H1 (cell line): ENCODE data around the gene PGPEP1. TPM values are rescaled to one million over a fixed set of nuclear protein-coding genes. Genes with fewer than 3 reads are reported as not detected.

Experiments
- CTCF ChIA-PET: fragments of 300-600 bp; sonication (Branson Sonifier 250); formaldehyde crosslinking; loops from one replicate; lab custom pipeline; 2021; ENCODE audit not compliant: partially characterized antibody; lab: Charles Lee
- POLR2A ChIA-PET: fragments of 300-600 bp; sonication (Branson Sonifier 250); formaldehyde crosslinking; loops from one replicate; lab custom pipeline; 2021; ENCODE audit warnings: inconsistent platforms; ENCODE audit not compliant: partially characterized antibody; lab: Charles Lee
- DNase-seq, 2 experiments: peaks; one replicate each; pipeline versions ENCODE4 v3.0.0 to v3.0.0-alpha.2; 2010 to 2022; ENCODE audit warnings: low spot score in 2 of 2, low read depth in 1 of 2, mixed read lengths in 1 of 2
- FAIRE-seq: peaks from 2 replicates; lab custom pipeline; 2011; peaks lifted over from hg19 to GRCh38; lab: Jason Lieb, UNC
- H2AFZ ChIP-seq: 2 replicates; pipeline ENCODE4 v1.8.1; 2012; ENCODE audit warnings: low read length, inconsistent platforms
- H2AK5ac ChIP-seq: 2 replicates; pipeline ENCODE4 v1.6.1; 2013; ENCODE audit warnings: low read depth, low read length
- H2BK120ac ChIP-seq: replicated peaks from 2 replicates; pipeline ENCODE3; 2013; ENCODE audit warnings: low read depth, low read length, inconsistent platforms
- H2BK12ac ChIP-seq: 2 replicates; pipeline ENCODE4 v1.6.1; 2013; ENCODE audit warnings: low read depth, low read length
- H2BK15ac ChIP-seq: 2 replicates; pipeline ENCODE4 v1.6.1; 2013; ENCODE audit warnings: low read length
- H2BK20ac ChIP-seq: 2 replicates; pipeline ENCODE4 v1.6.1; 2013; ENCODE audit warnings: low read length
- H2BK5ac ChIP-seq: 2 replicates; pipeline ENCODE4 v1.6.1; 2013; ENCODE audit warnings: low read depth, low read length
- H3K14ac ChIP-seq: 2 replicates; pipeline ENCODE4 v1.6.1; 2013; ENCODE audit warnings: inconsistent platforms; ENCODE audit not compliant: insufficient read length
- H3K18ac ChIP-seq: 2 replicates; pipeline ENCODE4 v1.6.1; 2013; ENCODE audit warnings: low read length; ENCODE audit errors: extremely low read depth
- H3K23ac ChIP-seq: 2 replicates; pipeline ENCODE4 v1.6.1; 2013; ENCODE audit warnings: inconsistent platforms; ENCODE audit not compliant: insufficient read length
- H3K23me2 ChIP-seq: 2 replicates; pipeline ENCODE4 v1.6.1; 2013; ENCODE audit warnings: low read depth, low read length
- H3K27ac ChIP-seq: 2 replicates; pipeline ENCODE4 v1.6.1; 2011; ENCODE audit warnings: low read depth, low read length, inconsistent platforms
- H3K27me3 ChIP-seq, 4 experiments: replicated peaks in 1 of 4; 1 replicate in 1 of 4; 2 replicates in 3 of 4; pipeline versions ENCODE4 v1.6.1 to v1.8.1; 2011 to 2013; ENCODE audit warnings: low read length in 3 of 4, mild to moderate bottlenecking in 3 of 4, inconsistent platforms in 2 of 4, mixed read lengths in 2 of 4, moderate library complexity in 1 of 4; ENCODE audit not compliant: control insufficient read depth in 3 of 4, insufficient read depth in 3 of 4; ENCODE audit errors: extremely low read depth in 1 of 4
- H3K36me3 ChIP-seq, 4 experiments: 2 replicates each; pipeline versions ENCODE4 v1.6.1 to v1.8.1; 2011 to 2013; ENCODE audit warnings: mild to moderate bottlenecking in 4 of 4, low read length in 3 of 4, moderate library complexity in 2 of 4, control low read depth in 1 of 4, inconsistent platforms in 1 of 4; ENCODE audit not compliant: insufficient read depth in 4 of 4, control insufficient read depth in 2 of 4
- H3K4ac ChIP-seq: replicated peaks from 2 replicates; pipeline ENCODE3; 2013; ENCODE audit warnings: low read length, low read depth, mixed read lengths, inconsistent platforms; ENCODE audit not compliant: insufficient read length
- H3K4me1 ChIP-seq, 4 experiments: replicated peaks in 1 of 4; 1 replicate in 1 of 4; 2 replicates in 3 of 4; pipeline versions ENCODE4 v1.6.1 to v1.8.1; 2011 to 2013; ENCODE audit warnings: low read length in 3 of 4, inconsistent platforms in 2 of 4, mixed read lengths in 1 of 4; ENCODE audit not compliant: insufficient read depth in 4 of 4, control insufficient read depth in 3 of 4
- H3K4me2 ChIP-seq, 2 experiments: 2 replicates each; pipeline versions ENCODE4 v1.6.1 to v1.8.1; 2011 to 2013; ENCODE audit warnings: low read depth in 2 of 2, low read length in 2 of 2, control low read depth in 1 of 2, inconsistent platforms in 1 of 2, mild to moderate bottlenecking in 1 of 2; ENCODE audit not compliant: insufficient read depth in 1 of 2
- H3K4me3 ChIP-seq, 4 experiments: fragments of 200-600, 300-600 bp in 1 of 4; sonication (generic), shearing (Covaris generic), sonication (Bioruptor Twin) in 1 of 4; 2 replicates each; pipeline versions ENCODE4 v1.5.1 to v1.8.1; 2011 to 2016; ENCODE audit warnings: low read length in 4 of 4, low read depth in 3 of 4, control low read depth in 2 of 4, inconsistent platforms in 2 of 4, mild to moderate bottlenecking in 2 of 4, mixed read lengths in 1 of 4, moderate library complexity in 1 of 4; ENCODE audit not compliant: insufficient read depth in 2 of 4; ENCODE audit errors: extremely low read depth in 1 of 4
- H3K56ac ChIP-seq: replicated peaks from 2 replicates; pipeline ENCODE3; 2013; ENCODE audit warnings: low read depth, mild to moderate bottlenecking, mixed read lengths, low read length, inconsistent platforms; ENCODE audit not compliant: insufficient read length
- H3K79me1 ChIP-seq: 2 replicates; pipeline ENCODE4 v1.6.1; 2013; ENCODE audit warnings: low read depth, low read length, control low read depth
- H3K79me2 ChIP-seq, 2 experiments: 2 replicates each; pipeline versions ENCODE4 v1.6.1 to v1.8.1; 2012 to 2013; ENCODE audit warnings: low read length in 2 of 2, mild to moderate bottlenecking in 2 of 2, inconsistent platforms in 1 of 2; ENCODE audit not compliant: insufficient read depth in 2 of 2, control insufficient read depth in 1 of 2
- H3K9ac ChIP-seq, 4 experiments: replicated peaks in 1 of 4; 1 replicate in 1 of 4; 2 replicates in 3 of 4; pipeline versions ENCODE4 v1.6.1 to v1.8.1; 2011 to 2013; ENCODE audit warnings: low read depth in 3 of 4, low read length in 3 of 4, control low read depth in 2 of 4, mild to moderate bottlenecking in 2 of 4, moderate library complexity in 2 of 4, inconsistent platforms in 1 of 4; ENCODE audit errors: extremely low read depth in 1 of 4
- H3K9me3 ChIP-seq, 2 experiments: 2 replicates each; pipeline versions ENCODE4 v1.6.1 to v1.8.1; 2012 to 2013; ENCODE audit warnings: mild to moderate bottlenecking in 2 of 2, moderate library complexity in 2 of 2, control low read depth in 1 of 2, inconsistent platforms in 1 of 2, low read depth in 1 of 2, low read length in 1 of 2, mixed read lengths in 1 of 2; ENCODE audit not compliant: insufficient read depth in 2 of 2
- H4K20me1 ChIP-seq, 2 experiments: replicated peaks in 1 of 2; 2 replicates each; pipeline versions ENCODE3 to v1.8.1; 2011 to 2013; ENCODE audit warnings: inconsistent platforms in 2 of 2, low read length in 2 of 2, mild to moderate bottlenecking in 1 of 2; ENCODE audit not compliant: insufficient read depth in 2 of 2, control insufficient read depth in 1 of 2
- H4K5ac ChIP-seq: 2 replicates; pipeline ENCODE4 v1.6.1; 2013; ENCODE audit warnings: low read length, low read depth, mixed read lengths, inconsistent platforms; ENCODE audit not compliant: insufficient read length
- H4K8ac ChIP-seq: 2 replicates; pipeline ENCODE4 v1.8.0; 2013; ENCODE audit warnings: mild to moderate bottlenecking, moderate library complexity, low read length, inconsistent platforms; ENCODE audit not compliant: insufficient read depth; ENCODE audit errors: extremely low read depth
- H4K91ac ChIP-seq: replicated peaks from 2 replicates; pipeline ENCODE3; 2013; ENCODE audit warnings: low read length, mixed read lengths, inconsistent platforms; ENCODE audit not compliant: insufficient read length
- CREB1 ChIP-seq: IDR thresholded peaks from 2 replicates; pipeline ENCODE4 v1.6.1; 2012; ENCODE audit warnings: inconsistent platforms
- GABPA ChIP-seq: IDR thresholded peaks from 2 replicates; pipeline ENCODE4 v1.6.1; 2011; ENCODE audit warnings: mild to moderate bottlenecking, low read length, moderate library complexity, borderline replicate concordance; ENCODE audit not compliant: insufficient read depth
- NRF1 ChIP-seq: IDR thresholded peaks from 2 replicates; pipeline ENCODE4 v1.6.1; 2011; ENCODE audit warnings: mild to moderate bottlenecking, low read depth, low read length, improper control_type of control experiment
- RAD21 ChIP-seq, 2 experiments: IDR thresholded peaks in 1 of 2; conservative IDR thresholded peaks in 1 of 2; 2 replicates each; pipeline ENCODE4 v1.6.1; 2011; ENCODE audit warnings: low read depth in 2 of 2, low read length in 2 of 2, improper control_type of control experiment in 1 of 2, inconsistent platforms in 1 of 2, mild to moderate bottlenecking in 1 of 2, moderate library complexity in 1 of 2
- RBBP5 ChIP-seq: IDR thresholded peaks from 2 replicates; pipeline ENCODE4 v1.7.1; 2012; ENCODE audit warnings: low read depth, mild to moderate bottlenecking, inconsistent platforms, low read length, moderate library complexity, borderline replicate concordance
- SP1 ChIP-seq: IDR thresholded peaks from 2 replicates; pipeline ENCODE4 v1.6.1; 2011; ENCODE audit warnings: low read depth, low read length
- TBP ChIP-seq: IDR thresholded peaks from 2 replicates; pipeline ENCODE4 v1.6.1; 2011; ENCODE audit warnings: low read depth, low read length, improper control_type of control experiment
- YY1 ChIP-seq: IDR thresholded peaks from 2 replicates; pipeline ENCODE4 v1.6.1; 2011; ENCODE audit warnings: low read depth, mild to moderate bottlenecking, low read length
- ZNF274 ChIP-seq: IDR thresholded peaks from 2 replicates; pipeline ENCODE4 v1.7.0; 2012; ENCODE audit warnings: low read length, borderline replicate concordance; ENCODE audit errors: extremely low read depth
- WGBS, 2 experiments: shearing (Covaris generic) in 1 of 2; methylation state at CpG; one replicate each; pipeline versions ENCODE4 v1.1.6 to v1.1.7; 2013 to 2015; ENCODE audit warnings: low lambda C conversion rate in 2 of 2, mixed read lengths in 2 of 2, inconsistent platforms in 1 of 2, low coverage in 1 of 2, missing lambda C conversion rate in 1 of 2; ENCODE audit not compliant: insufficient replicate concordance in 2 of 2, insufficient coverage in 1 of 2, insufficient read length in 1 of 2; ENCODE audit errors: extremely low coverage in 1 of 2, missing lambda C conversion rate in 1 of 2; 5-methylcytosine and 5-hydroxymethylcytosine counted together
- polyA plus RNA-seq, 7 experiments: library from polyadenylated mRNA; depleted of rRNA in 3 of 7; stranded (reverse) in 5 of 7; unstranded in 2 of 7; fragments of >200 nt in 5 of 7; fragments of 200-250 nt in 2 of 7; gene quantifications; 1 replicate in 5 of 7; 2 replicates in 1 of 7; 4 replicates in 1 of 7; pipeline versions ENCODE4 v1.2.1 to v1.2.3, GENCODE V29; 2011 to 2013; ENCODE audit warnings: missing spikeins in 2 of 7, mixed read lengths in 2 of 7
- total RNA-seq: library from RNA; stranded (reverse); fragmentation: NEBNext Ultra II Directional; extraction: Animal tissue kit (Norgen Biotek cat#: 25700); gene quantifications from 2 replicates; pipeline ENCODE4 v1.2.1, GENCODE V29; 2021
- TF ChIP-seq, protein P1 (sequence below): IDR thresholded peaks from 2 replicates; pipeline ENCODE4 v1.6.1; 2012; ENCODE audit warnings: inconsistent platforms

PGPEP1 gene
- total and polyA plus RNA-seq, 2 of the 8 experiments (the other 6 are each of a cell fraction or from before 2014, with no cell fraction given): 17.0 to 33.4 TPM

DNA sequence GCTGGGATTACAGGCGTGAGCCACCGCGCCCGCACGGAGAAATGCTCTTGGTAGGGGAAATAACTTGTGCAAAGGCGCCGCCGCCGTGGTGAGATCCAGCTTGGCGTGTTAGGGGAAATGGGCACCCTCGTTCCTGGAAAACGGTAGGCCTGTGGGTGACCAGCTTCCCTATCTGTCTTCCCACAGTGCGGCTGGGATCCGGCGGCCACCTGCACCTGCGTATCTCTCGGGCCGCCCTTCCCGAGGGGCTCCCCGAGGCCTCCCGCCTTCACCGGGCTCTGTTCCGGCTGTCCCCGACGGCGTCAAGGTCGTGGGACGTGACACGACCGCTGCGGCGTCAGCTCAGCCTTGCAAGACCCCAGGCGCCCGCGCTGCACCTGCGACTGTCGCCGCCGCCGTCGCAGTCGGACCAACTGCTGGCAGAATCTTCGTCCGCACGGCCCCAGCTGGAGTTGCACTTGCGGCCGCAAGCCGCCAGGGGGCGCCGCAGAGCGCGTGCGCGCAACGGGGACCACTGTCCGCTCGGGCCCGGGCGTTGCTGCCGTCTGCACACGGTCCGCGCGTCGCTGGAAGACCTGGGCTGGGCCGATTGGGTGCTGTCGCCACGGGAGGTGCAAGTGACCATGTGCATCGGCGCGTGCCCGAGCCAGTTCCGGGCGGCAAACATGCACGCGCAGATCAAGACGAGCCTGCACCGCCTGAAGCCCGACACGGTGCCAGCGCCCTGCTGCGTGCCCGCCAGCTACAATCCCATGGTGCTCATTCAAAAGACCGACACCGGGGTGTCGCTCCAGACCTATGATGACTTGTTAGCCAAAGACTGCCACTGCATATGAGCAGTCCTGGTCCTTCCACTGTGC, 47.9 kb downstream of the PGPEP1 start:
- H3K4ac ChIP-seq: no peak overlapping the region
- H2BK5ac ChIP-seq: no peak overlapping the region
- peak overlapping the region; percentile 80 for H4K8ac ChIP-seq
- no peaks in the 10 kb centered on the region for H4K20me1 ChIP-seq
- no peak overlapping the region for H3K14ac ChIP-seq
- no peak overlapping the region for H4K5ac ChIP-seq
- no peak overlapping the region for H3K56ac ChIP-seq
- H3K9ac ChIP-seq: no peak overlapping the region
- no peaks in the 10 kb centered on the region for H3K79me2 ChIP-seq
- peak overlapping the region; percentile 38 for H4K91ac ChIP-seq
- no peak overlapping the region for H2BK120ac ChIP-seq
- H3K23ac ChIP-seq: no peak overlapping the region
- FAIRE-seq (no peak), DNase-seq (peak in 1 of 2 experiments; percentile 98)
- no peak overlapping the region for H2BK20ac ChIP-seq
- peak overlapping the region in 3 of 4 experiments; percentile 17 to 46 (median 20); a peak in 5 of 8 replicates for H3K4me3 ChIP-seq
- no peak overlapping the region for H2AK5ac ChIP-seq
- no peaks in the 10 kb centered on the region for H3K79me1 ChIP-seq
- H3K4me1 ChIP-seq: peaks cover 3 to 4% (median 3%) of the 10 kb centered on the region in 4 experiments
- peak overlapping the region; percentile 4 to 71 for H3K4me2 ChIP-seq
- no peaks in the 10 kb centered on the region for H3K36me3 ChIP-seq
- H2AFZ ChIP-seq: no peak overlapping the region; the same call in 1 of the 2 replicates
- H3K27ac ChIP-seq: no peak overlapping the region
- peaks cover 2% of the 10 kb centered on the region; the same call in 1 of the 2 replicates for H3K23me2 ChIP-seq
- H3K9me3 ChIP-seq: no peaks in the 10 kb centered on the region
- peak overlapping the region; percentile 19; the same call in 1 of the 2 replicates for H3K18ac ChIP-seq
- CTCF ChIA-PET: interaction anchor here (0.6 to 10.4 kb wide), 42 partner anchors 8 to 318 kb away, joined by 3 to 177 read pairs (median 5); partner anchors contain the start of genes LRRC25 and SSBP4
- no peak overlapping the region for H2BK15ac ChIP-seq
- H3K27me3 ChIP-seq: peaks cover 0 to 23% (median 14%) of the 10 kb centered on the region in 4 experiments; a peak in 6 of 7 replicates
- WGBS, 2 experiments: 25% methylated on average over 86 of the region's 86 CpGs; no CpG with 5 or more reads in 1 of the 2 experiments
- POLR2A ChIA-PET: interaction anchor here (0.6 to 3.3 kb wide), 14 partner anchors 11 to 673 kb away, joined by 3 to 16 read pairs (median 3); partner anchors contain the start of gene JUND
- H2BK12ac ChIP-seq: peak overlapping the region; percentile 71; the same call in 1 of the 2 replicates
- TF ChIP-seq CREB1 (peak; percentile 72), ZNF274 (no peak), TBP (peak; percentile 22; the same call in 1 of the 2 replicates), SP1 (no peak), GABPA (peak; percentile 80; the same call in 1 of the 2 replicates), YY1 (peak; percentile 56; the same call in 1 of the 2 replicates), RAD21 (IDR thresholded peaks at IDR 0.05 in 1 of 2, conservative IDR thresholded peaks at IDR 0.05 in 1 of 2; ENCODE audit: low read depth in 2 of 2, low read length in 2 of 2) (peak; percentile 52 to 73; a peak in 3 of 4 replicates), RBBP5 (peak; percentile 79; the same call in 1 of the 2 replicates), NRF1 (no peak)
- TF ChIP-seq, protein P1, sequence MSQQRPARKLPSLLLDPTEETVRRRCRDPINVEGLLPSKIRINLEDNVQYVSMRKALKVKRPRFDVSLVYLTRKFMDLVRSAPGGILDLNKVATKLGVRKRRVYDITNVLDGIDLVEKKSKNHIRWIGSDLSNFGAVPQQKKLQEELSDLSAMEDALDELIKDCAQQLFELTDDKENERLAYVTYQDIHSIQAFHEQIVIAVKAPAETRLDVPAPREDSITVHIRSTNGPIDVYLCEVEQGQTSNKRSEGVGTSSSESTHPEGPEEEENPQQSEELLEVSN: peak; percentile 88
